GM18511 (cell line): ENCODE data around the gene PPP2R3B.
"Not testable (repeated sequence)": the region's sequence is repeated elsewhere in the genome, so short reads cannot be mapped to it uniquely, and the experiment has no call there.

Experiments used
- ATAC-seq: cut with Tn5 transposase; IDR thresholded peaks from one replicate; pipeline ENCODE4 v1.9.1; 2021; ENCODE audit warnings: mild to moderate bottlenecking, moderate library complexity; ENCODE audit not compliant: unreplicated experiment

PPP2R3B gene

DNA sequence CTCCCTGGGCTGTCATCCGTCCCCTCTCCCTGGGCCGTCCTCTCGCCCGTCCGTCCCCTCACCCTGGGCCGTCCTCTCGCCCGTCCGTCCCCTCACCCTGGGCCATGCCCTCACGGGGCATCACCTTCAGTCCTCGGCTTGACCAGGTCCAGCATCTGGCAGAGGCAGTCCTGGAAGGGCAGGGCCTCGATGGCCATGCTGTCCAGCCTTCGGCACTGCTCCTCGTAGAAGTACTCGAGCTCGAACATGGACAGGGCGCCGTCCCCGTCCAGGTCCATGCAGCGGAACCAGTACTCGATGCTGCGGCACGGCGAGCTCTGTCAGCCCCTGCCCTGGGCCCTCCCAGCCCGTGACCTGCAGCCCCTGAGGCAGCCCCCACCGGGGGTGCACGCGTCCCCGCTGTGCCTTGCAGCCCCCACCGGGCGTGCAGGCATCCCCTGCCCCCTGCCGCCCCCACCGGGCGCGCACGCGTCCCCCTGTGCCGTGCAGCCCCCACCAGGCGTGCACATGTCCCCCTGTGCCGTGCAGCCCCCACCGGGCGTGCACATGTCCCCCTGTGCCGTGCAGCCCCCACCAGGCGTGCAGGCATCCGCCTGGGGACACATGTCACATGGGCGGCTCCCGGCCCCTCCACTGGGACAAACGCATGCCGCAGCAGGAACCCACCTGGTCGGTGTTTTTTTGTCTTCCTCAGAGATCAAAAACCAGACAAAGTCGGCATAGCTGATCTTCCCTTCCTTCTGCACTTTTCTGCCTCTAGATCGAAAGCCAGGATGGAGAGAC, 45.9 kb downstream of the PPP2R3B start:
- no peak for ATAC-seq

DNA sequence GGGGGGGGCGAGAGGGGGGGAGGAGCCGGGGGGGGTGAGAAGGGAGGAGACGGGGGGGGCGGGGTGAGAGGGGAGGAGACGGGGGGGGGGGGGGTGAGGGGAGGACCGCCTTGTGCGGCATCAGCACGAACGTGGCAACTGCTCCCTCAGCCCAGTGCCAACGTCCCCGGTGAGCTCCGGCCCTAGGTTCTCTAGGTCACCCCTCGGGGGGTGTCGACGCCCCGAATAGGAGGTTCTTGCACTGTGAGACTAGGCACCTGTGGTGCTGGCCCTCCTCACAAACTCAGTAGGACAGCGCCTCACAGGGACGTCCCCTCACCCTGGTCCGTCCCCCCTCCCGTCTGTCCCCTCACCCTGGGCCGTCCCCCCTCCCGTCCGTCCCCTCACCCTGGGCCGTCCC, 46.6 kb downstream of the PPP2R3B start:
- no peak for ATAC-seq

DNA sequence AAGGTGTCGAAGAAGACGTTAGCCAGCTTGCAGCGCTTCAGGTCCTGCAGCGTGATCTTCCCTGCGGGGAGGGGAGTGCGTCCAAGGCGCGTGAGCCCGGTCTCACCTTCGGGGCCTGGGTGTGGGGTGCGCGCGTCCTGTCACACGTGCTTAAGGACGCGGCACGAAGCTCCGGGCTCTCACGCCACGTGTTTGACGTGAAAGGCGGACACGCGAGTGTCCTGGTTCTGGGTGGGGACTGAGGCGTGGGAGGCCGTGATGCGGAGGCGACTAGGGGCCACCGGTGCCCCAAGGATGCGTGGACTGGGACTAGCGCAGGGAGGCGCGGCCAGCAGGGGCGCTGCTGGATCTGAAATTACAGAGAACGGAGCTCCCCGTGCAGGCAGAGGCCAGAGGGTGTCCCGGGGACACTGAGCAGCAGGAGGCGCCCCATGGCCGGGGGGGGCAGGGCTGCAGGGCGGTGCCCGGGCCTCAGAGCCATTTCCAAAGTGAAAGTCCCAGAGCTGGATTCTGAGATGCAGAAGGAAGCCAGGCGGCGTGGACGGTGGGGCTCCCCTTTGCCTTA, 47.8 kb downstream of the PPP2R3B start:
- ATAC-seq: no peak

DNA sequence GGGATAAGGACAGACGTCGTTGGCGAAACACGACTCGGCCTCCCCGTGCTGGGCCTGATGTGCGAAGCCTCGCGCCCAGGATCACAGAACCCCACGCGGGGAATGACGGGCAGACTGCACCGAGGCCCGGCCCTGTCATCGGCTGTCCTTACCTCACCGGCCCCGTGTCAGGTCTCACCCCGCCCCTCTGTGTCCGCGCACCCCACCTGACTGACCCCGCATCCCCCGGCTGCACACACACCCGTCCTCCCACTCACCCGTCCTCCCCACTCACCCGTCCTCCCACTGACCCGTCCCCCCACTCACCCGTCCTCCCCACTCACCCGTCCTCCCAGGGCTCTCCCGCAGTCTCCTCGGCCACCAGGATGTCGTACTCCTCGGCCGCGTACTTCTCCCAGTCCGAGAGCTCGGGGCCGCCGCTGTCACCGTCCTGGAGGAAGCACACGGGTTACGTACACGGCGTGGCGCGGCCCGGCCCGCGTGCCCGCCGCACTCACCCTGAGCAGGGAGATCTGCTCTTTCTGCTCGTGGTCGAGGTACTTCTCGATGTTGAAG, 48.3 kb downstream of the PPP2R3B start:
- ATAC-seq: no peak

DNA sequence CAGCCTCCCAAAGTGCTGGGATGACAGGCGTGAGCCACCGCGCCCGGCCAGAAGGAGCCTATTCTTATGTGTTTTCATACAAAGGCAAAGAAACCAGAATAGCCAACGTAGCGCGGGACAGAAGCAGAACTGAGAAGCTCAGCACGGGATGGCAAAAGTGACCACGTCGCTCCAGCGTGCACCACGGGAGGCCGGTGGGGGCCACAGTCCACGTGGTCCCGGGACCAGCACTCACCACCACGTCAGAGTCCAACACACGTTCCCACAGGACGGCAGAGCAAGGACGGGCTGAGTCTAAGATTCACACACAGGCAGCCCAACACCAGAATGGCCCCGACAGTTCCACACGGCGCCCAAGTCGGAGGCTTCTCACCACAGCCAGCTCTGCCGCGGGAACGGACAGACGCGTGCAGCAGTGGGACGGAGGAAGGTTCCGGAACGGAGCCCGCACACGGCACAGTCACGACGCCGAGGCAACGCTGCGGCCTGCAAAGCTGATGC, 49.3 kb downstream of the PPP2R3B start:
- no peak for ATAC-seq

DNA sequence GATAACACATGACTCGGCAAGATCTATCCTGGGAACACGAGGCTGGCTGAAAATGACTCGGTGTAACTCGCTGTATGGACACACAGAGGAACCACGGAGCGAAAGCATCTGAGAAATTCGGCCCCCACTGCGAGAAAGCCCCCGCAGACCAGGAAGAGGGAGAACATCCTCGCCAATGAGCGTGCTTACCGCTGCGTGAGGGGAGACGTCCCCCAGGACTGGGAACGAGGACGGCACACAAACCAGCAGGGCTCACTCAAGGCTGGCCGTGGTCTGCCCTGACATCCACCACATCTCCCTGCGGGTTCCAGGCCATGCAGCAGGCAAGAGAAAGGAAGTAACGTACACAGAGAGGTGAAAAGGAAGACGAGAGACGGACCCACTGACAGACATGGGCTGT, 50.5 kb downstream of the PPP2R3B start:
- no peak for ATAC-seq

DNA sequence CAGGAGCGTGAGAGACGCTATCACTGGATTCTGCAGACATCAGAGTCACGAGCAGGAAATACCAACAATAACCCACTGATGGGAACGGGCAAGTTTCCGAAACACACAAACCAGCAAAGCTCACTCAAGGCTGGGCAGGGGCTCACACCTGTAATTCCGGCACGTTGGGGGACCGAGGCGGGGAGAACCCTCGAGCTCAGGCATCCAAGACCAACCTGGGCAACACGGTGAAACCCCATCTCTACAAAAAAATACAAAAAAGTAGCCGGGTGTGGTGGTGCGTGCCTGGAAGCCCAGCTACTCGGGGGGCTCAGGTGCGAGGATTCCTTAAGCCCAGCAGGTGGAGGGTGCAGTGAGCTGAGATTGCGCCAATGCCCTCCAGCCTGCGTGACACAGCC, 51.0 kb downstream of the PPP2R3B start:
- ATAC-seq: no peak

DNA sequence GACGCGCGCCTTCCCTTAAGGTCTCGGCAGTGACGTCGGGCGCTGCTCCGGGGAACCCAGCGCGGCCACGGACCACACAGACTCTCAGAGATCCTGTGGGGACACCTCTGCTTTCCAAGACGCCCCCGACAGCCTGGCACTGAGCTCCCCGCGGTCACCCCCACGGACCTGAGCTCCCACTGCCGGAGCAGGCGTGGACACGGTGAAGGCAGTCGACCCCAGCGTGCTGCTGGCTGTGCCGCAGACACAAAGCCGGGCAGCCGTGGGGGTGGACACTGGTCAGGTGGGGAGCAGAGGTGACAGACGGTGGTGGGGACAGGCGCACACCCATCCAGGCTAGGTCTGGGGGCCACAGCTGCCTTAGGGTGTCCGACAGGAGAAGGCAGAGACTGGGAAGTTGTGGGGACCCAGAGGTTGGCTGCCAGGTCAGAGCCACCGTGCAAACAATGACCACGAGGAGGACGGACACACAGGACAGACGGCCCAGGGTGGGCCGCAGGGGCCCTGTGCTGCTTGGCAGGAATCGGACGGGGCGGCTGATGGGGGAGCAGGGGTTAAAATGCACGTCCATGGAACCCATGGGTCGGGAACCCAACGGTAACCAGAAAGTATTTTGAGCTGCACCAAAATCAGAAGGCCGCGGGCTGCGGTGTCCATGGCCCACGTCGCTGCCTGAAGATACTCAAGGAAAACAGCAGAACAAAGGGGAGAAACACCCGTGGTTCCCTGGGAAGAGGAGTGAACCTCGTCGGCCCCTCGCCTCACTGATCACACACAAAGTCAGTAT, 51.5 kb downstream of the PPP2R3B start:
- ATAC-seq: no peak

DNA sequence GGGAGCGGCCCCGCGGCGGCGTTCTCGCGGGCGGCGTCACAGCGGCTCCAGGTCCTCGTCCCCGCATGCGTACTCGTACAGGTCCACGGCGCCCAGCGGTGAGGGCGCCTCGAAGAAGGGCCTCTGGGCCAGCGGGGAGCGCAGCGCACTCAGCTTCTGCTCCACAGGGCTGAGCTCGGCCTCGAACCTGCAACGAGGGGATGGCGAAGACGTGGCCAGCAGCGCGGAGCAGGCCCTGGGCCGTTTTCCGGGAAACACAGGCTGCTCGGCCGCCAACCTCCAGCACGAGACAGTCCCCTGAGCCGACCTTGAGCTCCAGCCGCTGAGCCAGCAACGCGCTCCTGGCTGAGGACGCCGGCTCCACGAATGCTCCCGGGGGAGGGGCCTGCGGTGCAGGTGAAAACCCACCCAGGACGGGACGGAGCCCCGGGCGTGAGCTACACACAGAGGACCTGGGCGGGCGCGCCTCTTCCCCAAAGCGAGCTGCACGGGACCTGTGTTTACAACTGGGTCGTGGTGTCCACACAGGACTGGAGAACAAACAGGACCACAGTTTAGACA, 52.3 kb downstream of the PPP2R3B start:
- ATAC-seq: no peak

DNA sequence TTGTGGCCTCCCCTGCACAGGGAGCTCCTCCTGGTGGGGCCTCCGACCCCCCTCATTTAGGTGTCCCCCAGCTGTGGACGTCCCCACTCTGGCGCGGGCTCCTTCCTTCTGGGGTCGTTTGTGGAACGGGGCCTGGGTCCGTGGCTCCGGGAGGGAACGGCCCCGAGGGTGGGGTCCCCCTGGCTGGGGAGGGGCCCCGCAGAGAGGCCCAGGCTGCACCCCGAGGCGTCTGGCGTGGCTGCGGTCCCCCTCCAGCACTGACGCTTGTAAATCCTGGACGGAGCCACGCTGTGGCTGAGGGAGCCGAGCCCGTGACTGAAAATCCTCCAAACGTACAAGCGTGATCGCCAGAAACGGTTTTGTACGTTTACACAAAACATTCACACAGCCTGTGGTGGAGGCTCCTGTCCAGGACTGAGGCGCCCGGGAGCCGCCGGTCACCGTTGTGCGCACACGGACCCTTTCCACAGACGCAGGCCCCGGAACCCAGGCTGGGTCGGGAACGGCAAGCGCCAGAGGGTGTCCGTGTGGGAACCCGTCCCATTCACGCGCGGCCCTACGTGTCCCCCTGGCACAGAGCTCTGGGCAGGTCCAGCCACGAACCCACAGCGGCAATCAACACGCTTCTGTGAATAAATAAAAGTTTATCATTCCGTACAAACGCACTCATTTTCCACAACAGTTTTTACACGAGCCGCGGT, 52.9 kb downstream of the PPP2R3B start:
- ATAC-seq: no peak

DNA sequence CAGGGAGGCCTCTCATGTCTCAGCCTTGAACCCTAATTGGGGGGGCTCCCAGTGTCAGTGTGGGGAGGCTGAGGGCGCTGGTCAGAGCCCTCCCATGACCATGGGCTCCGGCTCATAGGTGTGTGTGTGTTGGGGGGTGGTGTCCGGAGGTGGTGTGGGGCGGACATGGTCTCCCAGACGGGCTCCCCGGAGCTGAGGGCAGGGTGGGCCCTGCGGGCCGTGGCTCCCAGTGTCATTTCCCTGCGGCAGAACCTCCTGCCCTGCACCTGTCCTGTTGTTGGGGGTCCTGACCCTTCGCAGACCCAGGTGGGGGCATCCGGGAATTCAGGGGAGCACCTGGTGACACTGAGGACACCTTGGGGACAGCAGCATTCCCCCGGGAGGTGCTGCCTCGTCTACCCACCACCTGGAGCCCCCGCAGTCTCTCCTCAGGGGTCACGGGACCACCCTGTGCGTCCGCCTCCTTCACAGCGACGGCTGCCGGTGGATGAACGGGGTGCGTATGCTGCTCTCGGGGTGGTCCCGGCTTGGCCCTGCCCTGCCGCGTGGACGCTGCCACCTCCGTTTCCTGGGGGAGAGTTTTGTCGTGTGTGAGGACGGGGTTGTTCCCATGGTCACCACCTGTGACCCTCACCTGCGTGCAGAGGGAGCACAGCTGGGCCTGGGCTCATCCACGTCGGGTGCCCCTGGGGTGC, 53.6 kb downstream of the PPP2R3B start:
- ATAC-seq: no peak

DNA sequence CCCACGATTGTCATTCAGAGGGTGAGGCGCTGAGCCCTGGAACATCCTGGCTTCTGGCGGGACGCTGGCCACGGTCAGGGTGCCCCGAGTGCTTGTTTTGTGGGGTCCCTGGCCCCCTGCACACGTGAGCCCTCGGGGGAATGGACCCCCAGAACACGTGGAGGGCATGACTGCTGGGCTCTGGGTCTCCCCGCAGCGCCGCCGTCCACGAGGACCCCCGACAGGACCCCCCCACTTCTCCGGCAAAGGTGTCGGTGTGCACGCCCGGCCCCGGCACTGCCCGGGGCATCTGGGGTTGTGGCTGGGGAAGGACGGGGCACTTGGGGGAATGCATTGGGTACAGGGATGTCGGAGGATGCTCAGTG, 54.2 kb downstream of the PPP2R3B start:
- ATAC-seq: no peak

DNA sequence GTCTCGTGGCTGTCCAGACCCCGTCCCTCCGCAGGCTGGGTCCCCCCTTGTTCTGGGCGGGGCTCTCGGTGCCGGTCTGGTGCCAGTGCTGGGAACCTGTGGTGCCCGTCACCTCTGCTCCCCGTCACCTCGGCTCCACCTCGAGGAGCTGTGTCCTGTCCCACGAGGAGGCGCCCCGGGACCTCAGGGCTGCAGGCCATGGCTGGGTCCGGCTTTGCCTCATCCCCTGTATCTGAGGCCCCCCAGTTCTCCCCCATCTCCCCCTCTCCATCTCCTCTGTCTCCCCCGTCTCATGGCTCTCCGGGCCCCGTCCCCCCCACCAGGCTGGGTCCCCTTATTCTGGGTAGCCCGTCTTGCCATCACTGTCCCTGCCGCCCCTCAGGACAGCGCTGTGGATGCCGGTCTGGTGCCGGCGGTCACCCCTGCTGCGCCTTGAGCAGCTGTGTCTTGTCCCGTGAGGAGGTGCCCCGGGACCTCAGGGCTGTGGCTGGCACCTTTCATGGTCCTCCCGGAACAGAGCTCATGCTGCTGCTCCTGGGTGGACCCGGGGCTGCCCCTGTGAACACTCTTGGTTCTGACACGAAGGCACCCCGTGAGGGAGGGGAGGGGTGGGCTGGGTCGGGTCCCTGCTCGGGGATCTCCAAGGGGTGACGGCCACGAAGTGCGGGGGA, 54.7 kb downstream of the PPP2R3B start:
- no peak for ATAC-seq

DNA sequence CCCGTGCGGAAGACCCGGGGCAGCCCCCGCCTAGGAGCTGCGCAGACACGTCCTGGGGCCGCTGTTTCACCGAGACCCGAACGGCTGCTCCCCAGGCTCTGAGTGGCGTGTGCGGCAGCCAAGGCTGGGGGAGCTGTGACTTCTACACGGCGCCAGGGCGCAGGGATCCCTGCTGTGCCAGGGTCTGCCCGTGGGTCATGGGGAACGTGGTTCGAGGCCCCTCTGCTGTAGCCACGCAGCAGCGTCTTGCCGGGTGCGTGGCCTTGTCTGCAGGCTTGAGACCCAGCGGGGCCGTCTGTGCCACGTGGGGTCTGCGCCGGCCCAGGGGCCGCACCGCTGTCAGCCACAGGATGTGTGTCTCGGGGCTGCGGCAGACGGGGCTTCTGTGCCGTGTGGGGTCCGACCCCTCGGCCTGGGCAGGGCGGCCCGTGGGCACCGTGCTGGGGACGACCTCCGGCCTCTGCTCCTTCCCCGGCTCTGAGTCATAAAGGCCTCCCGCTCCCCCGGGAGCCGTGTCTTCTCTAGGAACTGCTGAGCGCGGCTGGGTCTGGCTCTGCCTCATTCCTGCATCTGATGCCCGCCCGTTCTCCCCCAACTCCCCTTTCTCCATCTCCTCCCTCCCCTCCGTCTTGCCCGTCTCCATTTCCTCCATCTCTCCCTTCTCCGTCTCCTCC, 55.4 kb downstream of the PPP2R3B start:
- ATAC-seq: no peak

DNA sequence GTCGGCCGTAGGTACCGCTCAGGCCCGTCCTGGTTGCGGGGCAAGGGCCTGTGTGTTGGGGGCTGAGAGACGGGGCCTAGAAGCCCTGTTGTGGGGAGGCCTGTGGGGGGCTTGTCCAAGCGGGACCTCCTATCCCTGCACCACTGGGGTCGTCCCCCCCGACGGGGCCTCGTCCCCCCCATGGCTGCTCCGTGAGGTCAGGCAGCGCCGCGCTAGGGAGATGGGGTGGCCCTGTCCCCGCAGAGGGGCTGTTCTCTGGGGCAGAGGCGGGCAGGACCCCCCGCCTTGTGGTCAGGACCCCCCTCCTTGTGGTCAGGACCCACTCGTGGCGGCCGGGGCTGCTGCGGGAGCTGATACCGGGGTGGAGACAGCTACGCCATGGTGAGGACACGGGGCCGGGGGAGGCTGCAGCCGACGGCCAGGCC, 56.0 kb downstream of the PPP2R3B start:
- no peak for ATAC-seq

DNA sequence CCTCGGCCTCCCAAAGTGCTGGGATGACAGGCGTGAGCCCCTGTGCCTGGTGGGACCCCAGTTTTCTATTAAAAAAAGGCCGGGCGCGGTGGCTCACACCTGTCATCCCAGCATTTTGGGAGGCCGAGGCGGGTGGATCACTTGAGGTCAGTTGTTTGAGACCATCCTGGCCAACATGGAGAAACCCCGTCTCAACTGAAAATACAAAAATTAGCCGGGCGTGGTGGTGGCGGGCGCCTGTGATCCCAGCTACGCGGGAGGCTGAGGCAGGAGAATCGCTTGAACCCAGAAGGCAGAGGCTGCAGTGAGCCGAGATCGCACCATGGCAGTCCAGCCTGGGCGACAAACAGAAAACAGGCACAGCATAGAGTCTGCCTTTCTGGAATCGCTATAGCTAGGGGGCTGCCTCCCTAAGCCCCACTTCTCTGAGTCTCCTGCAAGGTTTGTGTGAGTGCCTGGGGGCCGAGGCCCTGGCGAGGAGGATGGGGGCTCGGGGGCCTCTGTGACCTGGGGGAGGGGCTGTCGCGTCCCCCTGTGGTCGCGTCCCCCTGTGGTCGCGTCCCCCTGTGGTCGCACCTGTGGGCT, 56.5 kb downstream of the PPP2R3B start:
- ATAC-seq: not testable (repeated sequence)

DNA sequence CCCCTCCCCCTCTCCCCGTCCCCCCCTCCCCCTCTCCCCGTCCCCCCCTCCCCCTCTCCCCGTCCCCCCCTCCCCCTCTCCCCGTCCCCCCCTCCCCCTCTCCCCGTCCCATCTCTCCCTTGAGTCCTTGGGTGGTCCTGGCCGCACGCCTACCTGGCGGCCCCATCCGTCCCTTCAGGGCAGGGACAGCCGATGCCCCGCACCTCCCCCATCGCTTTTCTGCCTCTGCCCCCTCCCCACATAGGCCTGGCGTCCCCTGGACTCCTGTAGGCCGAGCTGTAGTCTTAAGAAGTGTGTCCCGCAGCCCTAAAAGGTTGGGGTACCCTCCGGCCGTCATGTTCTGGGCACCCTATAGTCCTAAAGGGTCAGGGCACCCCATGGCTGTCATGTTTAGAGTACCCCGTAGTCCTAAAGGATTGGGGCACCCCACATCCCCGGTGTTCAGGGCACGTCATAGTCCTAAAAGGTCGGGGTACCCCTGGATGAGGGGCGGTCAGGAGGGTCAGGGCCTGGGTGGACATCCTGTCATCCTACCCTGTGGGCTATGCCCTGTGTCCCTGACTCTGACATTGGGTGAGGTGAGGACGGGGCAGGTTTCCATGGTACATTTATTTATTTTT, 57.3 kb downstream of the PPP2R3B start:
- ATAC-seq: no peak

DNA sequence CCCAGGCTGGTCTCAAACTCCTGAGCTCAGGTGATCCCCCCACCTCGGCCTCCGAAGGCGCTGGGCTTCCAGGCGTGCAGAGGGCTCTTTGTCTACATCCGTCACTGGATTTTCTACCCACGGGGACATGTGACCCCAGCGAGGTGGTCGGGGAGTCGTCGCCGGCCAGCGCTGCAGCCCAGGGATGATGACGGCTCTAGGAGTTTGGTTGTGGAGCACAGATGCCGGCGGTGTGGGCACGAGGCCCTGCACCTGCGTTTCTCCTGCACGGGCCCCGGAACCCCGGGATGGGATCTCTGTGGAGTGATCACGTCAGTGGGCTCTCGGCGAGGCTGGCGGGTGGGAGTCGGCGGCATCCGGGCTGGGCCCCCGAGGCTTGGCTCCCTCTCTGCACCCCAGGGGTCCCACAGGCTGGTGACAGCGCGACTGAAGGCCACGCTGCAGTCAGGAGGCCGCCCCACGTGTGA, 59.0 kb downstream of the PPP2R3B start:
- ATAC-seq: no peak
